ENCODE measurements around the gene RRBP1. TPM values are rescaled to one million over a fixed set of nuclear protein-coding genes. Genes with fewer than 3 reads are reported as not detected.

Gene RRBP1
- total and polyA plus RNA-seq, 3 donors from 2014 or later, result 93.8 to 146 (median 144) TPM

DNA sequence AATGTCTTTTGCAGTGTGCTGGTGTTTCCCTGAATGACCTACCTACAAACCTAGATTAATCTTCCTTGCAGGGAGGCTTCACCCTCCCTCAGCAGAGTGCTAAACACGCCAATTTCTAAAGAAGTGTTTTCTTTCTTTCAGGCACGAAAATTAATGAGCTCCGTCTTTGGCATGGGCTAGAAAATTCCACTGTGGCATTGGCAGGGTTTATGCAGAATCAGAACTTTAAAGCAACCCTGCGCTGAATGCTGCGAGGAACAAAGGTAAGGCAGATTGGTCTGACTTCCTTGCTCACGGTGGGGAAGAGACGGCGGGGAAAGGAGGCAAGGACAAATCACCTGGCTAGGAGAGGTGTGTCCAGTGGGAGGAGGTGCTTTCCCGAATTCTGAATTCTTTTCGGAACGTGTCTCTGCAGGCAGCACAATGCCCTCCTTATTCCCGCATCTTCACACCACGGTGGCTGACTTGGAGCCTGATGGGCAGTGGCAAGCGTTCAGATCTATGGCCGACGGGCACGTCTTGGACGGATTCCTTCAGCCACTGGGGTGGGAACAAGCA, 11.5 kb upstream of the RRBP1 start:
- H3K9me3 ChIP-seq, result no peaks in the 10 kb centered on the region
- 76 to 84% methylated on average over 18 of the region's 18 CpGs for WGBS, 2 donors
- H3K27me3 ChIP-seq, result no peaks in the 10 kb centered on the region
- intact Hi-C loops (cut with DNase I; ENCODE audit: low total_unique reads), result no loop called here
- no peaks in the 10 kb centered on the region for H3K4me1 ChIP-seq
- no peak for DNase-seq
- H3K36me3 ChIP-seq (ENCODE audit: low read depth, missing control alignments), result no peaks in the 10 kb centered on the region
- H3K27ac ChIP-seq, result no peak overlapping the region
- no peak overlapping the region for H3K4me3 ChIP-seq
- no peak for TF ChIP-seq POLR2A (IDR thresholded peaks at IDR 0.05)

DNA sequence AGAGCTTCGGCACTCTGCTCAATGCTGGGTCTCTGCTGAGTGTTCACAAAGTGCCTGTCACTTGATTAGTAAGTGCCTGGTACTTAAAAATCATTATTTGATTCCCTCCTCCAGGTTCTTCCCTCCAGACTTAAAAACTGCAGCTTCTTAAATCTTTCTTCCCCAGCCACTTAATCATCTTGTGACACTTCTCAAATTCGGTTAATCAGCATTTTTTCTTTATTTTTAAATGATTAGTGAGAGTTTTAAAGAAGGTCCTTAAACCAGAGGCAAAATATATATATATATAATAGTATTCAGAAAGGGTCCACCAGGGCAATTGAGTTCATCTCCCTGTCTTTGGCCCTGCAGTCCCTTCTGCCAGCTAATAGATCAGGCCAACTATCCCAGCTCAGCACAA, 9.7 kb upstream of the RRBP1 start:
- H3K9me3 ChIP-seq, result no peaks in the 10 kb centered on the region
- H3K27ac ChIP-seq, result no peak overlapping the region
- H3K4me1 ChIP-seq, result no peaks in the 10 kb centered on the region
- 78 to 83% methylated on average over 2 of the region's 2 CpGs for WGBS, 2 donors
- H3K27me3 ChIP-seq, result no peaks in the 10 kb centered on the region
- DNase-seq, result no peak
- no peak overlapping the region for H3K4me3 ChIP-seq
- TF ChIP-seq POLR2A (IDR thresholded peaks at IDR 0.05), result no peak
- TF ChIP-seq, protein P1, sequence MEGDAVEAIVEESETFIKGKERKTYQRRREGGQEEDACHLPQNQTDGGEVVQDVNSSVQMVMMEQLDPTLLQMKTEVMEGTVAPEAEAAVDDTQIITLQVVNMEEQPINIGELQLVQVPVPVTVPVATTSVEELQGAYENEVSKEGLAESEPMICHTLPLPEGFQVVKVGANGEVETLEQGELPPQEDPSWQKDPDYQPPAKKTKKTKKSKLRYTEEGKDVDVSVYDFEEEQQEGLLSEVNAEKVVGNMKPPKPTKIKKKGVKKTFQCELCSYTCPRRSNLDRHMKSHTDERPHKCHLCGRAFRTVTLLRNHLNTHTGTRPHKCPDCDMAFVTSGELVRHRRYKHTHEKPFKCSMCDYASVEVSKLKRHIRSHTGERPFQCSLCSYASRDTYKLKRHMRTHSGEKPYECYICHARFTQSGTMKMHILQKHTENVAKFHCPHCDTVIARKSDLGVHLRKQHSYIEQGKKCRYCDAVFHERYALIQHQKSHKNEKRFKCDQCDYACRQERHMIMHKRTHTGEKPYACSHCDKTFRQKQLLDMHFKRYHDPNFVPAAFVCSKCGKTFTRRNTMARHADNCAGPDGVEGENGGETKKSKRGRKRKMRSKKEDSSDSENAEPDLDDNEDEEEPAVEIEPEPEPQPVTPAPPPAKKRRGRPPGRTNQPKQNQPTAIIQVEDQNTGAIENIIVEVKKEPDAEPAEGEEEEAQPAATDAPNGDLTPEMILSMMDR (IDR thresholded peaks at IDR 0.05), result no peak
- H3K36me3 ChIP-seq (ENCODE audit: low read depth, missing control alignments), result no peaks in the 10 kb centered on the region
- intact Hi-C loops (cut with DNase I; ENCODE audit: low total_unique reads), result no loop called here

DNA sequence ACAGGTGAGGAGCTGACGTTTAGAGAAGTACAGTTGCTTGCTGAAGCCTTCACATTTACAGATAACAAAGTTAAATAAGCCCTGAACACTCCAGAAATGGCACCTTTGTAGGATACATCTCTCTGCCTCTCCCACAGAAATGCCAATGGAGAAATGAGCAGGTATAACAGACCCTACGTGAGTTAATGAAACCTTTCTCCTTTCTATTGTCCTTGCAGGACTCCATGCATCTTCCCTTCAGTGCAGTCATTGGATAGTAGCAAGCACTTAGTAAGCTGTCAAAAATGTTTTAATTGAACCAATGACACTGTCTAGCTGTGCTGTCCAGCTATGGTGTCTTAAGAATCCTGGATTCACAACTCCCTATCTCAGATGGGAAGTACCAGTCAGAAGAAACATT, 8.1 kb upstream of the RRBP1 start:
- Histone ChIP-seq H3K4me3 (no peak overlapping the region), H3K4me1 (no peaks in the 10 kb centered on the region), H3K27ac (no peak overlapping the region), H3K36me3 (ENCODE audit: low read depth, missing control alignments) (no peaks in the 10 kb centered on the region), H3K27me3 (no peaks in the 10 kb centered on the region), H3K9me3 (no peaks in the 10 kb centered on the region)
- 76 to 85% methylated on average over 2 of the region's 2 CpGs for WGBS, 2 donors
- no peak for TF ChIP-seq POLR2A (IDR thresholded peaks at IDR 0.05)
- TF ChIP-seq, protein P1 (IDR thresholded peaks at IDR 0.05), result no peak
- intact Hi-C loops (cut with DNase I; ENCODE audit: low total_unique reads), result no loop called here
- no peak for DNase-seq

DNA sequence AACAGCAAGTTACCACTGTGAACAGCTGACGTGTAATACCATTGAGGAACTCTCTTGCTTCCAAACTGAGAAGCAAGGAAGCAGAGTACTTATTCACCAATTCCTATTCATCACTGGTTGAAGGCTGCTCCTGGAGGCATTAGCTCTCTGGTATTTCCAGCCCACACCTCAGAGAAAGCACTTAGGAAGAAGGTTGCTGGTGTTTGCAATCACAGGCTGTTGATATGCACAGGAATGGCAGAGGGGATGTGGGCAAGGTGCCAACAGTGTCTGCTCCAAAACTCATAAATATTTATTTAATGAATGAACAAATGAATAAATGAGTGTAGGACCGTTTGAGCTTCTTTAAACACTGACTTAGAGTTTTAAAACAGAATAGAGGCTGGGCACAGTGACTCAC, 6.9 kb upstream of the RRBP1 start:
- DNase-seq, result no peak
- no peaks in the 10 kb centered on the region for H3K4me1 ChIP-seq
- H3K4me3 ChIP-seq, result no peak overlapping the region
- no peaks in the 10 kb centered on the region for H3K27me3 ChIP-seq
- intact Hi-C loops (cut with DNase I; ENCODE audit: low total_unique reads), result no loop called here
- H3K27ac ChIP-seq, result no peak overlapping the region
- no peaks in the 10 kb centered on the region for H3K36me3 ChIP-seq (ENCODE audit: low read depth, missing control alignments)
- H3K9me3 ChIP-seq, result no peaks in the 10 kb centered on the region
- 49 to 51% methylated on average over 2 of the region's 2 CpGs for WGBS, 2 donors
- TF ChIP-seq POLR2A (IDR thresholded peaks at IDR 0.05), result no peak
- TF ChIP-seq, protein P1 (IDR thresholded peaks at IDR 0.05), result no peak

DNA sequence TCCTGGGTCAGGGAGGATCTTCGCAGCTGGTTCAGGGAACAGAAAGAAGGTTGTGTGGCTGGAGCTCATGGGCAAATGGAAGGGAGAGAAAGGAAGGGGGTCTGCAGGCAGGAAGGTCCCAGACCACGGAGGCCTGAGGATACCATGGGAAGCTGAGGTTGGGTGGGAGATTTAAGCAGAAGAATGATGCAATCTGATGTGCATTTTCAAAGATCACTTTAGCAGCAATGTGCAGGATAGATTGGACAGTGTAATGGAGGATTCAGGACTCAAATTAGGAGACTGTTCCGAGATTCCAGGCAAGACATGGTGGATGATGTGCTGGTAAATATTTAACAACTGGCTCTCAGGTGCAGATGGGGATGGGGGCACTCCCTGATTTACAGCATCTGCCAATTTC, 5.8 kb upstream of the RRBP1 start:
- intact Hi-C loops (cut with DNase I; ENCODE audit: low total_unique reads), result no loop called here
- Histone ChIP-seq H3K4me1 (peaks cover 1% of the 10 kb centered on the region), H3K27me3 (no peaks in the 10 kb centered on the region), H3K27ac (no peak overlapping the region), H3K4me3 (no peak overlapping the region), H3K9me3 (no peaks in the 10 kb centered on the region), H3K36me3 (ENCODE audit: low read depth, missing control alignments) (no peaks in the 10 kb centered on the region)
- DNase-seq, result no peak
- no peak for TF ChIP-seq POLR2A (IDR thresholded peaks at IDR 0.05)
- TF ChIP-seq, protein P1 (IDR thresholded peaks at IDR 0.05), result no peak
- WGBS, 2 donors, result 88 to 92% methylated on average over 3 of the region's 3 CpGs
